Measurements from ENCODE around the gene HNRNPAB. TPM values are rescaled to one million over a fixed set of nuclear protein-coding genes. Genes with fewer than 3 reads are reported as not detected.

Gene HNRNPAB
- total RNA-seq, 6 experiments from 2014 or later, result 153 to 218 (median 197) TPM

GRCh38 chr5:178242416-178242815, 38.1 kb downstream of the HNRNPAB start:
- DNase-seq, result no peak
- H3K4me1 Mint-ChIP-seq (ENCODE audit: low read depth), result peaks cover 8% of the 10 kb centered on the region
- TF ChIP-seq CTCF (IDR thresholded peaks at IDR 0.05), result no peak
- no peaks in the 10 kb centered on the region for H3K36me3 Mint-ChIP-seq (ENCODE audit: low read depth)
- H3K27ac Mint-ChIP-seq, result no peak overlapping the region
- peaks cover 10% of the 10 kb centered on the region for H3K27me3 Mint-ChIP-seq (ENCODE audit: insufficient read depth)
- H3K4me3 Mint-ChIP-seq, result no peak overlapping the region
- H3K9me3 Mint-ChIP-seq, result no peaks in the 10 kb centered on the region

GRCh38 chr5:178244576-178244975, 40.2 kb downstream of the HNRNPAB start:
- Mint-ChIP-seq H3K4me1 (ENCODE audit: low read depth) (peaks cover 9% of the 10 kb centered on the region), H3K27ac (no peak overlapping the region), H3K9me3 (no peaks in the 10 kb centered on the region), H3K27me3 (ENCODE audit: insufficient read depth) (peaks cover 11% of the 10 kb centered on the region; the same call in 1 of the 2 replicates), H3K36me3 (ENCODE audit: low read depth) (no peaks in the 10 kb centered on the region), H3K4me3 (no peak overlapping the region)
- peak; percentile 39 for DNase-seq
- no peak for TF ChIP-seq CTCF (IDR thresholded peaks at IDR 0.05)

- DNase-seq, result no peak
- no peak for TF ChIP-seq CTCF (IDR thresholded peaks at IDR 0.05)
- H3K27ac Mint-ChIP-seq, result no peak overlapping the region
- H3K27me3 Mint-ChIP-seq (ENCODE audit: insufficient read depth), result peaks cover 11% of the 10 kb centered on the region; the same call in 1 of the 2 replicates
- no peaks in the 10 kb centered on the region for H3K36me3 Mint-ChIP-seq (ENCODE audit: low read depth)
- H3K4me1 Mint-ChIP-seq (ENCODE audit: low read depth), result peaks cover 12% of the 10 kb centered on the region
- no peaks in the 10 kb centered on the region for H3K9me3 Mint-ChIP-seq
- no peak overlapping the region for H3K4me3 Mint-ChIP-seq
Observed at GRCh38 chr5:178245389-178245788, 41.1 kb downstream of the HNRNPAB start.

GRCh38 chr5:178246624-178247279, 42.4 kb downstream of the HNRNPAB start:
- Mint-ChIP-seq H3K27ac (no peak overlapping the region), H3K27me3 (ENCODE audit: insufficient read depth) (peaks cover 12% of the 10 kb centered on the region), H3K4me1 (ENCODE audit: low read depth) (peaks cover 12% of the 10 kb centered on the region), H3K4me3 (no peak overlapping the region), H3K9me3 (no peaks in the 10 kb centered on the region), H3K36me3 (ENCODE audit: low read depth) (no peaks in the 10 kb centered on the region)
- no peak for TF ChIP-seq CTCF (IDR thresholded peaks at IDR 0.05)
- no peak for DNase-seq

GRCh38 chr5:178247481-178248456, 43.4 kb downstream of the HNRNPAB start:
- H3K27ac Mint-ChIP-seq, result no peak overlapping the region
- H3K4me1 Mint-ChIP-seq (ENCODE audit: low read depth), result peaks cover 12% of the 10 kb centered on the region
- DNase-seq, result no peak
- H3K9me3 Mint-ChIP-seq, result no peaks in the 10 kb centered on the region
- TF ChIP-seq CTCF (IDR thresholded peaks at IDR 0.05), result no peak
- no peaks in the 10 kb centered on the region for H3K36me3 Mint-ChIP-seq (ENCODE audit: low read depth)
- no peak overlapping the region for H3K4me3 Mint-ChIP-seq
- peaks cover 8% of the 10 kb centered on the region for H3K27me3 Mint-ChIP-seq (ENCODE audit: insufficient read depth)

Measured in HFFc6 (cell line).